ENCODE measurements around the gene OPRM1. TPM values are rescaled to one million over a fixed set of nuclear protein-coding genes. Genes with fewer than 3 reads are reported as not detected.

The OPRM1 gene
- total RNA-seq, 1 donor from 2014 or later, result not detected

DNA sequence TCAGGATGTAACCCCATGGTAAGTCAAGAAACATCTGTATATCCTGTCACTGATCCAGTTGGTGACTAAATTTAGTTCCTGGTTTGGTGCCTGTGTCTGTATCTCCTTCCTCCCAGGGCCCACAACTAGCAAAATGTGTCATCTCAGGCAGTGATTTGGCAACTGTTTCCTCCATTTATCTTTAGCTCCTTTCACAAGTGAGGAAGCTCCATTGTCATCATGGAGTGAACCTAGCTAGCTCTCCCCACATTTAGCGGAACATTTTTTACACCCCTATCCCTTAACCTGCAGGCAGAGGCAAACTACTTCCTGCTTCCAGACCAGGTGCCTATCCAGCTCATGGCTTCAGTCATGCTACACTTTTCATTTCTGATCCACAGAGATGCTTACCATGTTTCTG, 218.0 kb downstream of the OPRM1 start:
- intact Hi-C loops (cut with DNase I), result no loop called here
- DNase-seq (ENCODE audit: low spot score), result no peak

GRCh38 chr6:154258064-154258757, 219.2 kb downstream of the OPRM1 start:
- no peak for DNase-seq (ENCODE audit: low spot score)
- intact Hi-C loops (cut with DNase I), result no loop called here

GRCh38 chr6:154261688-154262397, 222.8 kb downstream of the OPRM1 start:
- intact Hi-C loops (cut with DNase I), result no loop called here
- no peak for DNase-seq (ENCODE audit: low spot score)

DNA sequence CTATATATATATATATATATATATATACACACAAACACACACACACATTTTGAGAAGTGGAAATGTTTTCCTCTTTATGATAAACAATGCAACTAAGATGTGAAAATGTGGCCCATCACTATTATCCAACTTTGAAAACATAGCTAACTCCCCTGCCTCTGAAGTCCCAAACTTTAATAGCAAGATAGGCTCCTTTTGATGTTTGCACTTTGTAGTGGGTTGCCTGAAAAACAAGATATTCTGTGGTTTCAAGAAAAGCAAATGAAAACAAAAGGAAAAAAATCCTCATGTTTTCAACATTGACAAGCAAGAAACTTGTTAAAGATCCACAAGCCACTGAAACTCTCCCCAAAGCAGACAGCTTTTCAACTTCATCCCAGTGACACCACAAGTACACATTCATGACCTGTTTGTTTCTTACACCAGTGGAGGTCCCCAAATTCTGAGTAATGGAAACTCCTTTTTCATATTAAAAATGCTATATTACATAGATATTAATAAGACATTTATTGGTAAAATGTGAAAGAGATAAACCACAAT, 227.6 kb downstream of the OPRM1 start:
- DNase-seq (ENCODE audit: low spot score), result no peak
- intact Hi-C loops (cut with DNase I), result no loop called here

GRCh38 chr6:154267508-154268106, 228.6 kb downstream of the OPRM1 start:
- DNase-seq (ENCODE audit: low spot score), result no peak
- intact Hi-C loops (cut with DNase I), result no loop called here

GRCh38 chr6:154268486-154268885, 229.4 kb downstream of the OPRM1 start:
- no peak for DNase-seq (ENCODE audit: low spot score)
- intact Hi-C loops (cut with DNase I), result no loop called here

DNA sequence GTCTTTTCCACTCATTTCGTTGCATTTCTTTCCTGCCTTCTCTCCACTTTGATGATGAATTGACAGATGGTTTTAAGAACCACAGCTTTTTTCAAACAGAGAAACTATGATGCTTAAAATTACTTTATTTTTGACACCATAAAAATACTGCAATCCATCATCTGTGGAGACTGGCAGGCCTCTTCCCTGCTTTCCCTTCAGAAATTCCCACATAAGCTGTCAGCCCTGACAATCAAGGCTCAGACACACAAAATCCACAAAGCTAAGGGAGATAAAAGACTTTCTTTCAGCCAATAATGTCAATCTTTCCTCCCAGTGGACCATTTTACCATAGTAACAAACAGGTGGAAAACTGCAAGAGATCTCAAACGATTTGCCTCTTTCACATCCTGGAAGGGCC, 235.1 kb downstream of the OPRM1 start:
- DNase-seq (ENCODE audit: low spot score), result no peak
- intact Hi-C loops (cut with DNase I), result loop anchor here (2.0 to 10.0 kb wide), 2 partner anchors 91 to 121 kb away; no protein-coding TSS in a partner anchor

- DNase-seq (ENCODE audit: low spot score), result no peak
- intact Hi-C loops (cut with DNase I), result loop anchor here (10.0 kb wide), 1 partner anchor 88 kb away; no protein-coding TSS in a partner anchor
These were observed 238.0 kb downstream of the OPRM1 start for GRCh38 chr6:154276810-154277628.

- intact Hi-C loops (cut with DNase I), result loop anchor here (10.0 kb wide), 1 partner anchor 87 kb away; no protein-coding TSS in a partner anchor
- DNase-seq (ENCODE audit: low spot score), result no peak
These were observed 238.6 kb downstream of the OPRM1 start for GRCh38 chr6:154277629-154278017.

DNA sequence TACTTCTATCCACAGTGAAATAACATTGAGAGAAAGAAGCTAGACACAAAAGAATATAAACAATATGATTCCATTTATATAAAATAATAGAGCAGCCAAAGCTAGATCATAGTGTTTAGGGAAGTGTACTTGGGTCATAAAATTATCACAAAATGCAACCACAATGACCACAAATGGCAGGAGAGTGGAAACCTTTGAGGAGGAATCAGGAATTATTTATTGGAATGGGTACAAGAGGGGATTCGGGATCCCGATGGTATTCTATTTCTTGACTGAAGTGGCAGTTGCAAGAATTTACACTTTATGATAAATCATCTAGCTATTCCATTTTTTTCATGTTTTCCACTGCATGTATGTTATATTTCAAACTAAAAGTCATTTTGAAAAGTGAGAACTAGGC, 241.5 kb downstream of the OPRM1 start:
- DNase-seq (ENCODE audit: low spot score), result no peak
- intact Hi-C loops (cut with DNase I), result no loop called here

DNA sequence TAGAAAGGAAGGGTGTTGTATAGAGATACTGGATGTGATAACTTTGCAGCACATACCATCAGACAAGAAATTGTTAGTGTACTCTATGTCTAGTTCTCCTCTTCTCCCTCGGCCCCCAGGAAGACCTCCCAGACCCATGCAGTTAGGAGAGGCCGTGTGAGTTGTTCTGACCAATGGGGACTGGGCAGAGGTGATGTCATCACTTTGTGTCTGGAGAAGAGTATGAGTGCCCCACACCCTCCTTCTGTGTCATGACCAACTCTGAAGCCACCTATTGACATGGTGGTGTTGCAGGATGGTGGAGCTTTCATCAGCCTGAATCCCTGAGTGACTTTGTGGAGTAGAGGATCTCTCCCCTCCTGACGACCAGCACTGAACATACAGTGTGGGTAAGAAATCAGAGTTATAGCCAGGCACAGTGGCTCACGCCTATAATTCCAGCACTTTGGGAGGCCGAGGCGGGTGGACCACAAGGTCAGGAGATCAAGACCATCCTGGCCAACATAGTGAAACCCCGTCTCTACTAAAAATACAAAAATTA, 245.3 kb downstream of the OPRM1 start:
- intact Hi-C loops (cut with DNase I), result no loop called here
- DNase-seq (ENCODE audit: low spot score), result no peak

DNA sequence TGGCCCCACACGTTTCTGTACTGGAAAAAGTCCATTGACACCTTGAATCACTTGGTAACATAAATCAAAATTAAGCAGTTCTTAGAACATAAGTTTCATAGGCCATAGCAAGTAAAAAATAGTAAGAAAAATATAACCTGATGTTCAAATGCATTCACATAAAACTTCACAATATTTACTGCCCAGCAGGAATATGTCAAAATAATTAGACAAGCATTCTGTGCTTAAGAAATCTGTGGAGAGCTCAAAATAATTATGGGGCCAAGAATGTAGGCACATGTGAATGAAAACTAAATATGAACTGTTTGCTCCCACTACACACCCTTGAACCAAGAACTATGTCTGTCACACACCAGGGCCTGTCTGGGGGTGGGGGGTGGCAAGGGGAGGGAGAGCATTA, 246.8 kb downstream of the OPRM1 start:
- no peak for DNase-seq (ENCODE audit: low spot score)
- intact Hi-C loops (cut with DNase I), result no loop called here

DNA sequence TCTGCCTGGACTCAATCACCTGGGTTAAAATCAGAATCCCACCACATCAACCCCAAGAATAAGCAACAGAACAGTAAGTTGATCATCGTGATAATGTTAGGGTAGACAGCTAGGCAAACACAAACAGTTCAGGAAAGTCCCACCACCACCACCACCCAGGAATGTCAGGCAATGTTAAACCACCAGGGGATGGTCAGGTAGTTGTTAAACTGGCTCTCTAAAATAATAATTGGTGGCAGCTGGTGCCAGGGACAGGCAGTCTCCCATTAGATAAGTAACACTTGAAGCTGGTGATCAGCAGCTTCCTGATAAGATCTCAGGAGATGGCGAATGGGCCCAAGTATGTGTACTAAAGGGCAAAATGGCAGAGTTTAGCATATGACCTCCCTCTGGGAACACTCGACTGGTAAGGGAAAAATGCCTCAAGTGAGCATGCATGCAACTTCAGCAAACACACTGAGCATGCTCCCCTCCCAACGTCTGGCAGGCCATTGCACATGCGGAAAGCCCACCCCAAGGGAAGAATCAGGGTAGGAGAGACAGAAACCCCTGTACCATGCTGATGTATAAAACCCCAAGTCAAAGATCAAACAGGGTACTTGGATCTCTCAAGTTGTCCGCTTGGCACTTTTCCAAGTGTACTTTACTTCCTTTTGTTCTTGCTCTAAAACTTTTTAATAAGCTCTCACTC, 250.9 kb downstream of the OPRM1 start:
- intact Hi-C loops (cut with DNase I), result no loop called here

GRCh38 chr6:154292066-154292465, 253.0 kb downstream of the OPRM1 start:
- no peak for DNase-seq (ENCODE audit: low spot score)
- intact Hi-C loops (cut with DNase I), result no loop called here

More for the DNA sequence above, 250.9 kb downstream of the OPRM1 start:
- DNase-seq (ENCODE audit: low spot score), result no peak

DNA sequence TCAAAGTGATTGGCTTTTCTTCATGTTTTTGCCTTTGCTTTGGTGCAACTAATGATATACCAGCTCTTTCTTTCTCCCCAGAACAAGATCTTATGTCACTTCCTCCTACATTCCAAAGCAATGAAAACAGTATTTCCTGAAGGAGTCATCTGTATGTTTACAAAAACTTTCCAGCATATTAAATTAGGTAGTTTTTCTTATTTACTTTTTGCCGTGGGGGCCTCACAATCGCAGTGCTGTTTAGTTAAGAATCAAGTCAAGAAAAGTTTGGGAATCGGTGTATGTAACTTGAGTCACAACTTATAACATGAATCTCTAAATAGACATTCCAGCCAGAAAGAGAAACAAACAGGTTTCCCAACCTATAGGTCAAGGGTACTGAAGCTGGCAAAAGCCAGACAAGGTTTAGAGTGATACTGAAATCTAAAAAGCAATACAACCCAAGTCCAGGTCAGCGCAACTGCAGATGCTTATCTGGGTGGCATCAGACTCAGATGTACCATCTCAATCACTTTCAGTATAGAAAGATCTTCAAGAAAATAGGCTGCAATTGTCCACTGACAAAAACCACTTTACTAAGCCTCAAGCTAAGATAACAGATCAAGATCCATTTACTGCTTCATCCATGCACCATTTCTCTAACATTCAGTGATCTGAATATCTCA, 253.9 kb downstream of the OPRM1 start:
- intact Hi-C loops (cut with DNase I), result no loop called here
- DNase-seq (ENCODE audit: low spot score), result no peak

DNA sequence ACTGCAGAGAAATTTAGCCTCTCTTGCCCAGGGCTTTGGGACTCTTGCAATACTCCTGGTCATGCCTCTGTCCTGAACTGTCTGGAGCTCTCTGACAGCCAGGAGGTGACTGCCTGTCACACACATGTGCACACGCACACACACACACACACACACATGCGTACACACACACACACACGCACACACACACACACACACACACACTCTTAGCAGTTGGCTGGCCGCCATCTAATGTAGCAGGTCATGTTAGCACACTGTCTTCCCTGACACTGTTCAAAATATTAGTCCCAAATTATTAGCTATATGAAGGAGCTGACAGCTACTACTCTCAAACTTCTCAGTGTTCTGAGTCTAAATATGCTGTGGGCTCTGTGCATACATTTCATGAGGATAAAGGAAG, 256.7 kb downstream of the OPRM1 start:
- intact Hi-C loops (cut with DNase I), result no loop called here
- no peak for DNase-seq (ENCODE audit: low spot score)
